Activated B cell treated with CpG ODN at 0.5 μM for 24 hours (primary cell): ENCODE results near the gene KCNQ1. TPM values are rescaled to one million over a fixed set of nuclear protein-coding genes. Genes with fewer than 3 reads are reported as not detected.

Source experiments
- ATAC-seq: fragments of 200-7000 bp; cut with Tn5 transposase; one replicate; pipeline ENCODE4 v1.10.0; 2021; ENCODE audit warnings: low read depth, mild to moderate bottlenecking, moderate library complexity
- CTCF ChIA-PET: fragments of 350-600 bp; sonication (Branson Sonifier 250); formaldehyde crosslinking; loops from one replicate; lab custom pipeline; 2021; ENCODE audit warnings: antibody characterized with exemption; lab: Charles Lee
- POLR2A ChIA-PET: fragments of 350-600 bp; sonication (Branson Sonifier 250); formaldehyde crosslinking; loops from one replicate; lab custom pipeline; 2021; ENCODE audit warnings: antibody characterized with exemption; lab: Charles Lee
- DNase-seq: peaks from one replicate; pipeline ENCODE4 v3.0.0; 2022
- H3K27ac Mint-ChIP-seq: one replicate; pipeline ENCODE4 v1.8.0; 2020; ENCODE audit warnings: mixed read lengths
- H3K27me3 Mint-ChIP-seq: one replicate; pipeline ENCODE4 v1.8.0; 2021; ENCODE audit warnings: mixed read lengths
- H3K36me3 Mint-ChIP-seq: one replicate; pipeline ENCODE4 v1.8.0; 2021; ENCODE audit warnings: low read depth, mixed read lengths
- H3K4me1 Mint-ChIP-seq: one replicate; pipeline ENCODE4 v1.8.0; 2021; ENCODE audit warnings: mixed read lengths
- H3K4me3 Mint-ChIP-seq: one replicate; pipeline ENCODE4 v1.8.0; 2020; ENCODE audit warnings: mild to moderate bottlenecking, mixed read lengths
- H3K9me3 Mint-ChIP-seq: one replicate; pipeline ENCODE4 v1.8.0; 2020; ENCODE audit warnings: mixed read lengths
- CTCF ChIP-seq: fragments of 200-600 bp; IDR thresholded peaks from one replicate; pipeline ENCODE4 v1.8.0; 2022; ENCODE audit warnings: antibody characterized with exemption, mild to moderate bottlenecking
- intact Hi-C: fragments of 100-400 bp; cut with micrococcal nuclease; formaldehyde crosslinking; loops from one replicate; pipeline ENCODE4 v1.15.1; 2024
- total RNA-seq: library from RNA; stranded (reverse); gene quantifications from 2 replicates; pipeline ENCODE4 v1.2.3, GENCODE V29; 2022

KCNQ1 gene
- total RNA-seq, 1 donor from 2014 or later = 6.5 TPM

GRCh38 chr11:2538951-2539350 lies 94.1 kb downstream of the KCNQ1 start:
- H3K27me3 Mint-ChIP-seq = no peaks in the 10 kb centered on the region
- no peak overlapping the region for H3K4me3 Mint-ChIP-seq
- no peaks in the 10 kb centered on the region for H3K4me1 Mint-ChIP-seq
- intact Hi-C loops = loop anchor here (10.0 kb wide), 1 partner anchor 156 kb away; the partner anchor contains the start of gene KCNQ1OT1
- POLR2A ChIA-PET = no interaction called here
- TF ChIP-seq CTCF = no peak
- no peak overlapping the region for H3K27ac Mint-ChIP-seq
- CTCF ChIA-PET = no interaction called here
- no peaks in the 10 kb centered on the region for H3K36me3 Mint-ChIP-seq
- H3K9me3 Mint-ChIP-seq = no peaks in the 10 kb centered on the region
- no peak for DNase-seq
- ATAC-seq = no peak

GRCh38 chr11:2539371-2540222 lies 94.8 kb downstream of the KCNQ1 start:
- CTCF ChIA-PET = no interaction called here

GRCh38 chr11:2540223-2540991 lies 95.6 kb downstream of the KCNQ1 start:
- Mint-ChIP-seq H3K4me1 (peaks cover 2% of the 10 kb centered on the region), H3K9me3 (no peaks in the 10 kb centered on the region), H3K36me3 (no peaks in the 10 kb centered on the region), H3K27ac (no peak overlapping the region), H3K27me3 (no peaks in the 10 kb centered on the region), H3K4me3 (no peak overlapping the region)
- no peak for ATAC-seq
- POLR2A ChIA-PET = no interaction called here
- TF ChIP-seq CTCF = no peak
- CTCF ChIA-PET = no interaction called here
- intact Hi-C loops = no loop called here
- DNase-seq = no peak

More at GRCh38 chr11:2539371-2540222, 94.8 kb downstream of the KCNQ1 start:
- no peaks in the 10 kb centered on the region for H3K36me3 Mint-ChIP-seq
- intact Hi-C loops = loop anchor here (10.0 kb wide), 1 partner anchor 155 kb away; the partner anchor contains the start of gene KCNQ1OT1
- no peak overlapping the region for H3K4me3 Mint-ChIP-seq
- no peak for TF ChIP-seq CTCF
- H3K9me3 Mint-ChIP-seq = no peaks in the 10 kb centered on the region
- no peak for ATAC-seq
- DNase-seq = no peak
- H3K4me1 Mint-ChIP-seq = no peaks in the 10 kb centered on the region
- H3K27me3 Mint-ChIP-seq = no peaks in the 10 kb centered on the region
- POLR2A ChIA-PET = no interaction called here
- H3K27ac Mint-ChIP-seq = no peak overlapping the region

GRCh38 chr11:2540992-2541680 lies 96.3 kb downstream of the KCNQ1 start:
- no peaks in the 10 kb centered on the region for H3K27me3 Mint-ChIP-seq
- DNase-seq = no peak
- no peak for TF ChIP-seq CTCF
- peaks cover 3% of the 10 kb centered on the region for H3K4me1 Mint-ChIP-seq
- H3K36me3 Mint-ChIP-seq = no peaks in the 10 kb centered on the region
- no peak overlapping the region for H3K27ac Mint-ChIP-seq
- CTCF ChIA-PET = interaction anchor here (1.4 kb wide), 1 partner anchor 8 kb away, joined by 5 read pairs; no protein-coding TSS in a partner anchor
- no peak for ATAC-seq
- H3K9me3 Mint-ChIP-seq = no peaks in the 10 kb centered on the region
- H3K4me3 Mint-ChIP-seq = no peak overlapping the region
- POLR2A ChIA-PET = no interaction called here
- intact Hi-C loops = no loop called here
